HG02943 (cell line): ENCODE results near the gene SERPINF2.
"Not testable (repeated sequence)": the region's sequence is repeated elsewhere in the genome, so short reads cannot be mapped to it uniquely, and the experiment has no call there.

Source experiments
- ATAC-seq: cut with Tn5 transposase; IDR thresholded peaks from one replicate; pipeline ENCODE4 v1.9.1; 2021; ENCODE audit warnings: mild to moderate bottlenecking, low read depth, moderate library complexity; ENCODE audit not compliant: unreplicated experiment

Gene SERPINF2

GRCh38 chr17:1733759-1734158, 8.9 kb upstream of the SERPINF2 start:
- ATAC-seq = no peak

DNA sequence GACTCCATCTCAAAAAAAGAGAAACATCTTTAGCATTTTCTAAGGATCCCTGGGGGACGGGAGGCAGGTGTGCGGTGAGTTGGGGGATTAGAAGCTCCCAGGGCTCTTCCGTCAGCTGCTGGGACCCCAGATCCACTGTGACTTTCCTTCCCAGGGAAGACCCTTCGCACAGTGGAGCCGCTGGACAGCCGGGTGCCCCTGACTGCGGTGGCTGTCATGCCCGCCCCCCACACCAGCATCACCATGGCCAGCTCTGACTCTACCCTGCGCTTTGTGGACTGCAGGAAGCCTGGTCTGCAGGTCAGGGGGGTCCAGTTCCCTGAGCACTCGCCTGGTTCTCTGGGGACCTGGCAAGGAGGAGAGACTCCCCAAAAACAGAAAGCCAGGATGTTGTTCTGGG, 7.3 kb upstream of the SERPINF2 start:
- ATAC-seq = no peak

DNA sequence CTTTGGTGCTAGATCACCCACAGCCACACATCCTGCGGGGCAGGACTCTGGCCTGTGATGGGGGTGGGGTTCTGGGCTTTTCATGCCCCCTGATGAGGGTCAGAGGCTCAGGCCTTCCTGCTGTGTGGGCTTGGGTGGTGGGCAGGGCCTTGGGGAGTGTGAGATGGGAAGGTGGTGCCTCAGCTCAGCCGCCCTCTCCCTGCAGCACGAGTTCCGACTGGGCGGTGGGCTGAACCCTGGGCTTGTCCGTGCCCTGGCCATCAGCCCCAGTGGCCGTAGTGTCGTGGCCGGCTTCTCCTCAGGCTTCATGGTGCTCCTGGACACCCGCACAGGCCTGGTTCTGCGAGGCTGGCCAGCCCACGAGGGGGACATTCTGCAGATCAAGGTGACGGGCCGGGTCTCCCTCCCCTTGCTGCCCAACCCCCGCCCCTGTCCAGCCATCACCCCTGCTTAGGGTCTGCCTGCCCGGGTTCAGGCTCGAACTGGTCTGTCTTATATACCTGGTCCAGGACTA, 6.8 kb upstream of the SERPINF2 start:
- ATAC-seq = no peak

DNA sequence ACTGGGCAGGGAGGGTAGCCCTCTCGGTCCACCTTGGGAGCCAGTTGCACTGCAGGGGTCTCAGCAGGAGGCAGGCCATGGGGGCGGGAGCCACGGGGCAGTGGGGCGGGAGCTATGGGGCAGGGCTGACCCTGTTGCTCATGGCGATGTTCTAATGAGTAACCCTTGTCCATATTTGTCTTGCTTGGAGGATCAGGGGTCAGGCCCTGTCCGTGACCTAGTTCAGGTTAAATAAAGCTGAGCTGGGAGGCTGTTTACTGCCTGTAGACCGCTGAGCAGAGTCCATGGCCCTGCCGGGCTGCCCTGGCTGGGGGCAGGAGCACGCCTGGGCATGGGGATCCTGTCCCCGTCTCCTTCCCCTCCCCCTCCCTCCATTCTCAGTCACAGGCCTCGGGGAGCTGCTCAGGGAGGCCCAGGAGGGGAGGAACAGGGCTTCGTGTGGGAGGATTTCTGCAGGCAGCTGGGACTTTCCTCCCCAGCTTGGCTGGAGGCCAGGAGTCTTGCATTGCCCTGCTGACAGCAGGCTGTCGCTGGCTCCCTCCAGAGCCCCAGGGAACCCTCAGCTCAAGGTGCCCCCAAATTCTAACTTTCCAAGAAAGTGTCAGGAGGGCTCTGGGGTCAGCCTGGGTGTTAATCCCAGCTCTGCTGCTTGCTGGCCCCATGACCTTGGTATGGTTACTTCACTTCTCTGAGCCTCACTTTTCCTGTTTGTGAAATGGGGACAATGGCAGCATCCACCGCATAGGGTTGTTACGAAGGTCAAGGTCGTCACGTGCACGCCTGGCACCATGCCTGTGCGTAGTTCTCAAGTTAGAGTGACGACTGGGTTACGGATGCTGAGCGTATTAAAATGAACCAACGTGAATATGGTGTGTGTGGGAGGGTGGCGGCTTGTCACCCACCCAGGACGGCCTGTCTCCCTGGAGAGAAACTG, 6.1 kb upstream of the SERPINF2 start:
- no peak for ATAC-seq

GRCh38 chr17:1737531-1738291, 5.0 kb upstream of the SERPINF2 start:
- no peak for ATAC-seq

DNA sequence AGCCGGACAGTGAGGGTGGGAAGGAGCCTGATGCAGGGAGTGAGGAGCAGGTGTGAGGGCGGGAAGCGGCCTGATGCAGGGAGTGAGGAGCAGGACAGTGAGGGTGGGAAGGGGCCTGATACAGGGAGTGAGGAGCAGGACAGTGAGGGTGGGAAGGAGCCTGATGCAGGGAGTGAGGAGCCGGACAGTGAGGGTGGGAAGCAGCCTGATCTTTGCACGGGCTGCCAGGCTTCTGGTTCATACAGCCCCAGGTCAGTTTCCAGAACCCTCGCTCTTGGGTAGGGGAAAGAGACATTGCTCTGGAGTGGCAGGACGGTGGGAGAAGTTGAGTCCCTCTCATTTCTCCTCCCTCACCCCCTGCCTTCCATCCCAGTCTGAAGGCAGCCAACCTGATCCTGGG, 772 bp upstream of the SERPINF2 start:
- ATAC-seq = not testable (repeated sequence)

- ATAC-seq = no peak
Measured at GRCh38 chr17:1743088-1743439, 393 bp downstream of the SERPINF2 start.

GRCh38 chr17:1744551-1745512, 2.2 kb downstream of the SERPINF2 start:
- ATAC-seq = no peak

- no peak for ATAC-seq
Measured at GRCh38 chr17:1745513-1746020, 2.9 kb downstream of the SERPINF2 start.

DNA sequence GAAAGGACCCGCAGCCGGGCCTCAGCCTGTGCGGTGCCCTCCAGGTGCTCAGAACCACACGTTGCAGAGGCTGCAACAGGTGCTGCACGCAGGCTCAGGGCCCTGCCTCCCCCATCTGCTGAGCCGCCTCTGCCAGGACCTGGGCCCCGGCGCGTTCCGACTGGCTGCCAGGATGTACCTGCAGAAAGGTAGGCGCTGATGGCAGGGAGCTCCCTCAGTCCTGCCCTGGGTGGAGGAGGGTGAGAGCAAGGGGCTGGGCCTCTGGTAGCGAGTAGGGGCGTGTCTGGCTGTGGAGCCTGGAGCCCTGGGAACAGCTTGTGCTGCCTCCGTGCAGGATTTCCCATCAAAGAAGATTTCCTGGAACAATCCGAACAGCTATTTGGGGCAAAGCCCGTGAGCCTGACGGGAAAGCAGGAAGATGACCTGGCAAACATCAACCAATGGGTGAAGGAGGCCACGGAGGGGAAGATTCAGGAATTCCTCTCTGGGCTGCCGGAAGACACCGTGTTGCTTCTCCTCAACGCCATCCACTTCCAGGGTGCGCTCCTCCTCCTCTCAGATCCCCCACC, 4.4 kb downstream of the SERPINF2 start:
- ATAC-seq = no peak

DNA sequence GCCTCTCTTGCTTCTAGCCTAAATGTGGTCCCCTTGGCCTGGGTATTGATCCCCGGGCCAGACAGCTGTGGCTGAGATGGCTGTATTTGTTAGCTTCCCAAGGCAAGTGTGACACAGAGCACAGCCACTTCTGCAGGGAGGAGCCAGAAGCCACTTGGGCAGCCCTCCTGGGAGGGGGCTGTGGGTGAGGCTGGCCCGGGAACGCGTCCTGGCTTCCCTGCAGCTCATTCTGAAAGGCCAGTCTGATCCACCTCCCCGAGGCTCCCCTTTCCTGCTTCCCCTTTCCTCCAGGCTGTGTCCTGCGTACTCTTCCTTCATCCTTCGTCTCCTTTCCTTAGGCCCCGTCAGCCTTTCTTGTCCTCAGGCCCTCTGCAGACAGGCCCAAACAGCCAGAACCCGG, 8.0 kb downstream of the SERPINF2 start:
- no peak for ATAC-seq

- no peak for ATAC-seq
Measured at GRCh38 chr17:1752425-1753262, 10.0 kb downstream of the SERPINF2 start.

- ATAC-seq = no peak
Measured at GRCh38 chr17:1753767-1754429, 11.2 kb downstream of the SERPINF2 start.

DNA sequence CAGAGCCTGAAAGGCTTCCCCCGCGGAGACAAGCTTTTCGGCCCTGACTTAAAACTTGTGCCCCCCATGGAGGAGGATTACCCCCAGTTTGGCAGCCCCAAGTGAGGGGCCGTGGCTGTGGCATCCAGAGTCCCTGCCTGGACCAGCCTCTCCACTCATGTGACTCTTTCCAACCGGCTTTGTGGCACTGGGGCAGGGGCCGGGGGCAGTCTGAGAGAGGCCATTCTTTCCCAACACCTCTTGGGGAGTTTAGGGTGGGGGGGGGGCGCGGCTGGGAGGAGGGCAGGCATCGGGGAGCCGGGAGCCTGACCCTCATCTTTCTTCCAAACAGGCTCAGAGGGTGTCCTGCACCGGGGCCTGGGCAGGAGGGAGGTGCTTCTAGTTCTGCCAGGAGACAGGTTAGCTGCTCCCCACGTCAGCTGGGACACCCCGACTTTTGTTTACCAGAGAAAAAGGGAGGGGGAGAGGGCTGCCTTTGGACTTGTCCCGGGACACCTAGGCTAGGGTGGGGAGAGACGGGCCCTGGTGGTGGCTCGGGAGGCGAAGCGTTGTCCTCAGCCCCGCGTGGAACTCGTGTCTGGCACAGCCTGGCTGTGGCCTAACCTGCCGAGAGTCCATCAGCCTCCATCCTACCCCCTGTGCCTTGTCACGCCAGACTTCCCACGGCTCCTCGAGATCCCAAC, 11.9 kb downstream of the SERPINF2 start:
- no peak for ATAC-seq

GRCh38 chr17:1755252-1755826, 12.7 kb downstream of the SERPINF2 start:
- ATAC-seq = no peak

DNA sequence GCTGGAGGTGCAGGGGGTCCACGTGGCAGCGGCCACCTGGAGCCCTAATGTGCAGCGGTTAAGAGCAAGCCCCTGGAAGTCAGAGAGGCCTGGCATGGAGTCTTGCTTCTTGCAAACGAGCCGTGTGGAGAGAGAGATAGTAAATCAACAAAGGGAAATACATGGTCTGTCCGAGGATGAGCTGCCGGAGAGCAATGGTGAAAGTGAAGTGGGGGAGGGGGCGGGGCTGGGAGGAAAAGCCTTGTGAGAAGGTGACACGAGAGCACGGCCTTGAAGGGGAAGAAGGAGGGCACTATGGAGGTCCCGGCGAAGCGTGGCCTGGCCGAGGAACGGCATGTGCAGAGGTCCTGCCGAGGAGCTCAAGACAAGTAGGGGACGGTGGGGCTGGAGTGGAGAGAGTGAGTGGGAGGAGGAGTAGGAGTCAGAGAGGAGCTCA, 13.2 kb downstream of the SERPINF2 start:
- no peak for ATAC-seq

DNA sequence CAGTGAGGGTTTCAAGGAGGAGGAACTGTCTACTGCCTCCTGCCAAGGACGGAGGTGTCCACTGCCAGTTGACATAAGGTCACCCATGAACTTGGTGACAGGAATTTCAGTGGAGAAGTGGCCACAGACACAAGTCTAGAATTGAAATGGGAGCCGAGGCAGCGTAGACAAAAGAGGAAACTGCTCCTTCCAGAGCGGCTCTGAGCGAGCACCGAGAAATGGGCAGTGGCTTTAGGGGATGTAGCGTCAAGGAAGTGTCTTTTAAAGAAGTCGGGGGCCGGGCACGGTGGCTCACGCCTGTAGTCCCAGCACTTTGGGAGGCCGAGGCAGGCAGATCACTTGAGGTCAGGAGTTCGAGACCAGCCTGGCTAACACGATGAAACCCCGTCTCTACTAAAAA, 16.1 kb downstream of the SERPINF2 start:
- ATAC-seq = no peak
